Femur (tissue), 1 donor: Measurements from ENCODE around the gene ZPR1.
A peak's percentile ranks its signal among the peaks of the same experiment; 100 is the strongest.
"Not testable (repeated sequence)": the region's sequence is repeated elsewhere in the genome, so short reads cannot be mapped to it uniquely, and the experiment has no call there.

Source experiments
- DNase-seq: peaks from one replicate; pipeline ENCODE4 v3.0.0-alpha.2; 2017

Gene ZPR1

DNA sequence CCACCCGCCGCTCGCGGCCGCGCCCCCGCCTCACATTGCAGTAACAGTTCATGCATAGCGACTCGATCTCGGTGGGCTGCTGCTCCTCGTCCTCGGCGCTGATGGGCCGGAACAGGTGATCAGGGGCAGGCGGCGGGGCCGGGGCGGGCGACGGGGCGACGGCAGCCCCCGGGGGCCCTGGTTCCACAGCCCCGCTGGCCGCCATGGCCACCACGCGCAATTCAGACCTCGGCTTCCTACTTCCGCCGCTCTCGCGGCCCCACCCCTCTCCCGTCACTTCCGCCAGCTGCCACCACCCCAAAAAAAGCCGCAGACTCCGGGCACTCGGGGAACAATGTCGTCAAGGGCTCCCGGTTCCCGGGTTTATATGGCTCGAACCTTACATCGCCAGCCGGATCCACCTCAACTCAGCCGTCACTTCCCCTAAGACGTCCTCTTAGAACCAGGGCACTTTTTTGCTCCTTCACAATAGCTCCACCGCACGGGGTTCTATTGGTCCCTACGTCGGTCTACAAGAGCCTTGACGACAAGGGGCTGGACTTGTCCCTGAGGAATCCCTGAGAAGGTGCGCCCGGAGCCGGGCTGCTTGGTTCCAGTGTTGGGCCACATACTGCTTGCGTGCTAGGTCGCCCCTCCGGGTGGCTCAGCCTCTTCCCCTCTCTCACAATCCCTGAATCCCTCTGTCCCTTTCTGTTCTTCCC is at the start of gene ZPR1:
TSS of gene ZPR1 (minus strand) at position 238 of the 701 bp plus-strand sequence. CDS start at position 205, 33 bp downstream.
- DNase-seq = peak; percentile 93

DNA sequence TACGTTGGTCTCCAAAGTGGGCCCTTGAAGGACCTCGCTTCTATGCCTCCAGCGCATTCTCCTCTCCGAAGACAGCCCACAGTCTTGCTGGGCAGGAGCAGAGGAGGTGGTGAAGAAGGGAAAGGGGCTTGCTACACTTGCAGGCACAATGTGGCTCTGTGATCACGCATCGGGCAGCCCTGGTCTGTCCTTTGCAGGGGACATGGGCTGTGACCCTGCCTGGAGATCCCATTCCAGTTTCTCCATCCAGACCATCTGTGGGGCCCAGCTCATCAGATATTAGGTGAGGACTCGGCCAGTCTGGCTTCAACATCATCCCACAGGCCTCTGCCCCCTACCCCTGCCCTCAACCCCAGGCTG is 48.8 kb upstream of the ZPR1 start:
- no peak for DNase-seq

DNA sequence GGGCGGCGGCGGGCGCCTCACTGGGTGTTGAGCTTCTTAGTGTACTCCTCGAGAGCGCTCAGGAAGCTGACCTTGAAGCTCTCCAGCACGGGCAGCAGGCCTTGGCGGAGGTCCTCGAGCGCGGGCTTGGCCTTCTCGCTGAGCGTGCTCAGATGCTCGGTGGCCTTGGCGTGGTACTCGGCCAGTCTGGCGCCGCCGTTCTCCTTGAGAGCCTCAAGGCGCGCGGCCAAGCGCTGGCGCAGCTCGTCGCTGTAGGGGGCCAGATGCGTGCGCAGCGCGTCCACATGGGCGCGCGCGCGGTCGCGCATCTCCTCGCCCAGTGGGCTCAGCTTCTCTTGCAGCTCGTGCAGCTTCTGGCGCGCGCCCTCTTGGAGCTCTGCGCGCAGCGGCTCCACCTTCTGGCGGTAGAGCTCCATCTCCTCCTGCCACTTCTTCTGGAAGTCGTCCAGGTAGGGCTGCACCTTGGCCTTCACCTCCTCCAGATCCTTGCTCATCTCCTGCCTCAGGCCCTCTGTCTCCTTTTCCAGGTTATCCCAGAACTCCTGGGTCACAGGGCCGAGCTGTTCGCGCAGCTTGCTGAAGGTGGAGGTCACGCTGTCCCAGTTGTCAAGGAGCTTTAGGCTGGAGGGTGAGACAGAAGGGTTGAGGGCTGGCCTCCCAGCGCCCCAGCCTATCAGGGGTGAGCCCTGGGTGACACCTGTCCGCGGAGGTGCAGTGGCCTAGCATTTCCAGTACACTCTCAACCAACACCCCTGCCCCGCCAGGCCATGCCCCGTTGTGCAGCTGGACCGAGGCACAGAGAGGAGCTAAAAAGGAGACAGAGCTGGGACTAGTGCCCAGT is 48.2 kb upstream of the ZPR1 start:
- DNase-seq = peak; percentile 92

- DNase-seq = no peak
Measured at GRCh38 chr11:116835042-116835772, 47.4 kb upstream of the ZPR1 start.

- DNase-seq = not testable (repeated sequence)
Measured at GRCh38 chr11:116834535-116835041, 46.8 kb upstream of the ZPR1 start.

- DNase-seq = no peak
Measured at GRCh38 chr11:116833816-116834534, 46.2 kb upstream of the ZPR1 start.

GRCh38 chr11:116833491-116833815 is 45.6 kb upstream of the ZPR1 start:
- no peak for DNase-seq

DNA sequence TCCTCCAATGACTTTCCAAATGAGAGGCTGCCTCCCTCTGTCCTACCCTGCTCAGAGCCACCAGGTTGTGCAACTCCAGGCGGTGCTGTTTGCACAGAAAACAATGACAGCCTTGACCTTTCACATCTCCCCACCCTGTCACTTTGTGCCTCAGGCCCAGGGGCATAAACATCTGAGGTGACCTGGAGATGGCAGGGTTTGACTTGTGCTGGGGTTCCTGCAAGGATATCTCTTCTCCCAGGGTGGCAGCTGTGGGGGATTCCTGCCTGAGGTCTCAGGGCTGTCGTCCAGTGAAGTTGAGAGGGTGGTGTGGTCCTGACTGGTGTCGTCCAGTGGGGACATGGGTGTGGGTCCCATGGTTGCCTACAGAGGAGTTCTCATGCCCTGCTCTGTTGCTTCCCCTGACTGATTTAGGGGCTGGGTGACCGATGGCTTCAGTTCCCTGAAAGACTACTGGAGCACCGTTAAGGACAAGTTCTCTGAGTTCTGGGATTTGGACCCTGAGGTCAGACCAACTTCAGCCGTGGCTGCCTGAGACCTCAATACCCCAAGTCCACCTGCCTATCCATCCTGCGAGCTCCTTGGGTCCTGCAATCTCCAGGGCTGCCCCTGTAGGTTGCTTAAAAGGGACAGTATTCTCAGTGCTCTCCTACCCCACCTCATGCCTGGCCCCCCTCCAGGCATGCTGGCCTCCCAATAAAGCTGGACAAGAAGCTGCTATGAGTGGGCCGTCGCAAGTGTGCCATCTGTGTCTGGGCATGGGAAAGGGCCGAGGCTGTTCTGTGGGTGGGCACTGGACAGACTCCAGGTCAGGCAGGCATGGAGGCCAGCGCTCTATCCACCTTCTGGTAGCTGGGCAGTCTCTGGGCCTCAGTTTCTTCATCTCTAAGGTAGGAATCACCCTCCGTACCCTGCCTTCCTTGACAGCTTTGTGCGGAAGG is 44.8 kb upstream of the ZPR1 start:
- DNase-seq = no peak

GRCh38 chr11:116831790-116832349 is 44.0 kb upstream of the ZPR1 start:
- DNase-seq = no peak

GRCh38 chr11:116830184-116830912 is 42.5 kb upstream of the ZPR1 start:
- DNase-seq = no peak

DNA sequence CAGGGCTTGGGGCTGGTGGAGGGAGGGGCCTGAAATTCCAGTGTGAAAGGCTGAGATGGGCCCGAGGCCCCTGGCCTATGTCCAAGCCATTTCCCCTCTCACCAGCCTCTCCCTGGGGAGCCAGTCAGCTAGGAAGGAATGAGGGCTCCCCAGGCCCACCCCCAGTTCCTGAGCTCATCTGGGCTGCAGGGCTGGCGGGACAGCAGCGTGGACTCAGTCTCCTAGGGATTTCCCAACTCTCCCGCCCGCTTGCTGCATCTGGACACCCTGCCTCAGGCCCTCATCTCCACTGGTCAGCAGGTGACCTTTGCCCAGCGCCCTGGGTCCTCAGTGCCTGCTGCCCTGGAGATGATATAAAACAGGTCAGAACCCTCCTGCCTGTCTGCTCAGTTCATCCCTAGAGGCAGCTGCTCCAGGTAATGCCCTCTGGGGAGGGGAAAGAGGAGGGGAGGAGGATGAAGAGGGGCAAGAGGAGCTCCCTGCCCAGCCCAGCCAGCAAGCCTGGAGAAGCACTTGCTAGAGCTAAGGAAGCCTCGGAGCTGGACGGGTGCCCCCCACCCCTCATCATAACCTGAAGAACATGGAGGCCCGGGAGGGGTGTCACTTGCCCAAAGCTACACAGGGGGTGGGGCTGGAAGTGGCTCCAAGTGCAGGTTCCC is 41.8 kb upstream of the ZPR1 start, which contains the start of gene APOC3:
TSS of gene APOC3 (plus strand) at position 383 of the 659 bp plus-strand sequence. CDS start 676 bp downstream, outside the sequence.
- no peak for DNase-seq

GRCh38 chr11:116828632-116829524 is 41.1 kb upstream of the ZPR1 start:
- no peak for DNase-seq

DNA sequence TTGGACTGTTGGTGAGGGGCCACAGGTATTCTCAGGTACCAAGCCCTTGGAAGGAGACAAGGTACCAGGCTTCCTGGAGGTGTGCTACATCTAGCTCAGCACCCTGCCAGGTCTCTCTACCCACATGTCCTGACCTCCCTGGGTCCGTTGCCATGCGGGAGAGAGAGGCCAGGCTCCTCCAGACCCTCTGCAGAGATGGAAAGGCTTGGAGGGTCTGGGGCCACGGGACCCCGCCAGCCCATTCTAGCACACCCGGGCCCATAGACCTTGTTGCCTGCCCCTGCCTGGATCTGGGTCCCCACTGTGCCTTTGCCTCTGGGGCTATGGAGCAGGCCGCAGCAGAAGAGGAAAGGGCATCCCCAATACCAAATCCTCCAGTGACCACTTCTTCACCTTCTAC is 39.6 kb upstream of the ZPR1 start:
- no peak for DNase-seq

GRCh38 chr11:116826751-116827431 is 39.1 kb upstream of the ZPR1 start:
- no peak for DNase-seq

GRCh38 chr11:116825854-116826750 is 38.3 kb upstream of the ZPR1 start:
- no peak for DNase-seq

GRCh38 chr11:116825434-116825833 is 37.6 kb upstream of the ZPR1 start:
- no peak for DNase-seq
